GM10266 (cell line): ENCODE measurements around the gene THOC2.

Experiments
- DNase-seq: peaks from one replicate; pipeline ENCODE4 v3.0.0; 2012; ENCODE audit errors: extremely low spot score
- TF ChIP-seq, protein P1 (sequence below): IDR thresholded peaks from 2 replicates; pipeline ENCODE4 v1.5.1; 2012; ENCODE audit warnings: mild to moderate bottlenecking, low read depth; ENCODE audit not compliant: control insufficient read depth, insufficient read depth; ENCODE audit errors: missing control alignments

THOC2 gene

DNA sequence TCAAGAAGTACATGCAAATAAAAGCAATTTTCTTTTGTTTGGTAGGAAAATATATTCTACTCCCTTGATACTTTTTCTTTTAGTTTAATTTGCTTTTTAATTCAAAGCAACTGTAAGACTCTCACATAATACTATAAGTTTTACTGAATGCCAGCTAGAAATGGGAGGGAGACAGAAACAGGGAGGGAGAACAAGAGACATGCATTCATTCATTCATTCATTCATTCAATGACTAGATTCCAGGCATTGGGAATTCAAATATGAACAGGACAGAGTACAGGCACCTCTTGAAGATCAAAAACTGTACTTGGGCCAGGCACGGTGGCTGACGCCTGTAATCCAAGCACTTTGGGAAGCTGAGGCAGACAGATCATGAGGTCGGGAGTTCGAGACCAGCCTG is 85.6 kb downstream of the THOC2 start:
- TF ChIP-seq, protein P1, sequence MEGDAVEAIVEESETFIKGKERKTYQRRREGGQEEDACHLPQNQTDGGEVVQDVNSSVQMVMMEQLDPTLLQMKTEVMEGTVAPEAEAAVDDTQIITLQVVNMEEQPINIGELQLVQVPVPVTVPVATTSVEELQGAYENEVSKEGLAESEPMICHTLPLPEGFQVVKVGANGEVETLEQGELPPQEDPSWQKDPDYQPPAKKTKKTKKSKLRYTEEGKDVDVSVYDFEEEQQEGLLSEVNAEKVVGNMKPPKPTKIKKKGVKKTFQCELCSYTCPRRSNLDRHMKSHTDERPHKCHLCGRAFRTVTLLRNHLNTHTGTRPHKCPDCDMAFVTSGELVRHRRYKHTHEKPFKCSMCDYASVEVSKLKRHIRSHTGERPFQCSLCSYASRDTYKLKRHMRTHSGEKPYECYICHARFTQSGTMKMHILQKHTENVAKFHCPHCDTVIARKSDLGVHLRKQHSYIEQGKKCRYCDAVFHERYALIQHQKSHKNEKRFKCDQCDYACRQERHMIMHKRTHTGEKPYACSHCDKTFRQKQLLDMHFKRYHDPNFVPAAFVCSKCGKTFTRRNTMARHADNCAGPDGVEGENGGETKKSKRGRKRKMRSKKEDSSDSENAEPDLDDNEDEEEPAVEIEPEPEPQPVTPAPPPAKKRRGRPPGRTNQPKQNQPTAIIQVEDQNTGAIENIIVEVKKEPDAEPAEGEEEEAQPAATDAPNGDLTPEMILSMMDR: no peak
- no peak for DNase-seq

DNA sequence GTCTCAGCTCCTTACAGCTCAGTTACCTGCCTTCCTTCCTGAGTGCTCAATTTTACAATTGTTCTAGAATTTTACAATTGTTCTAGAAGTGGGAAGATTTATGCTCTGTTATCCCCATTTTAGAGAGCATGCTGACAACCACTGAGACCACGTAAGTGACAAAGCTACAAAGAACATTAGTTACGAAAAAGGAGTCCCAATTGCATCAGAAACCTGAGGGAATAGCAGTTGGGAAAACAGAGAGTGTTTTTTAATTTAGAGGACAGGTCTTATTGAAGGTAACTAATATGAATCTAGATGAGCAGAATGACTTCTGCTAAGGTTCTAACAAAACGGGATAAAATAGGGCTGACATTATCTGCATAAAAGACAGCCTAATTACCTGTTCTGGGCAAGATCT is 103.3 kb downstream of the THOC2 start:
- no peak for DNase-seq
- TF ChIP-seq, protein P1: no peak

- TF ChIP-seq, protein P1: no peak
- no peak for DNase-seq
These were observed 105.9 kb downstream of the THOC2 start for GRCh38 chrX:123626962-123627361.

GRCh38 chrX:123625952-123626351 is 106.9 kb downstream of the THOC2 start:
- TF ChIP-seq, protein P1: no peak
- DNase-seq: no peak

GRCh38 chrX:123625477-123625876 is 107.4 kb downstream of the THOC2 start:
- DNase-seq: no peak

GRCh38 chrX:123617007-123617406 is 115.8 kb downstream of the THOC2 start:
- TF ChIP-seq, protein P1: no peak
- no peak for DNase-seq

More at GRCh38 chrX:123625477-123625876, 107.4 kb downstream of the THOC2 start:
- TF ChIP-seq, protein P1: no peak

- TF ChIP-seq, protein P1: no peak
- no peak for DNase-seq
These were observed 121.9 kb downstream of the THOC2 start for GRCh38 chrX:123610915-123611314.
